ENCODE results near the gene KRTAP2-1. TPM values are rescaled to one million over a fixed set of nuclear protein-coding genes. Genes with fewer than 3 reads are reported as not detected.

The KRTAP2-1 gene
- total RNA-seq, 1 experiment from 2014 or later = not detected

DNA sequence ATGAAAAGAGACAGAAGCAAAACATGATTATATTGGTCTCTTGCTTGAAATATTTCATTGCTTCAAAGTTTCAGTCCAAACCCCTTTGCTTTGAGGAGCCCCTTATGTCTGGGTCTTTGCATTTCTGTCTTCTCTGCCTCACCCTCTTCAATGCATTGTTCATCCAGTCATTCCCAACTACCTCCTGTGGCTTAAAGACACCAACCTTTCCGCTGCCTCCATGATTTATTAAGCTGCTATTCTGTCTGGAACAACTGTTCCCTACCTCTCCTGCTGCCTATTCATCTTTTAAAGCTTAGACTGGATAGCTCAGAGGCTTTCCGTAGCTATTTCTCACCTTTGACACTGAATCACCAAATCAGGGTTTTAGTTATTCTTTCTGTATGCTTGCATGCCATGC is 49.8 kb downstream of the KRTAP2-1 start:
- ChIA-PET POLR2A (no interaction called here), CTCF (no interaction called here)
- no peaks in the 10 kb centered on the region for H3K27me3 ChIP-seq (replicated peaks; ENCODE audit: control insufficient read depth, insufficient read depth, low read length)
- peaks cover 4% of the 10 kb centered on the region; the same call in 1 of the 2 replicates for H3K9me3 ChIP-seq
- intact Hi-C loops (cut with micrococcal nuclease; ENCODE audit: unreplicated experiment) = no loop called here
- peaks cover 33% of the 10 kb centered on the region for H3K4me1 Mint-ChIP-seq (ENCODE audit: low read depth, unreplicated experiment)
- no peaks in the 10 kb centered on the region for H3K36me3 Mint-ChIP-seq (ENCODE audit: insufficient read depth, unreplicated experiment)
- no peak overlapping the region for H3K4me3 Mint-ChIP-seq (ENCODE audit: unreplicated experiment)
- TF ChIP-seq, protein P1, sequence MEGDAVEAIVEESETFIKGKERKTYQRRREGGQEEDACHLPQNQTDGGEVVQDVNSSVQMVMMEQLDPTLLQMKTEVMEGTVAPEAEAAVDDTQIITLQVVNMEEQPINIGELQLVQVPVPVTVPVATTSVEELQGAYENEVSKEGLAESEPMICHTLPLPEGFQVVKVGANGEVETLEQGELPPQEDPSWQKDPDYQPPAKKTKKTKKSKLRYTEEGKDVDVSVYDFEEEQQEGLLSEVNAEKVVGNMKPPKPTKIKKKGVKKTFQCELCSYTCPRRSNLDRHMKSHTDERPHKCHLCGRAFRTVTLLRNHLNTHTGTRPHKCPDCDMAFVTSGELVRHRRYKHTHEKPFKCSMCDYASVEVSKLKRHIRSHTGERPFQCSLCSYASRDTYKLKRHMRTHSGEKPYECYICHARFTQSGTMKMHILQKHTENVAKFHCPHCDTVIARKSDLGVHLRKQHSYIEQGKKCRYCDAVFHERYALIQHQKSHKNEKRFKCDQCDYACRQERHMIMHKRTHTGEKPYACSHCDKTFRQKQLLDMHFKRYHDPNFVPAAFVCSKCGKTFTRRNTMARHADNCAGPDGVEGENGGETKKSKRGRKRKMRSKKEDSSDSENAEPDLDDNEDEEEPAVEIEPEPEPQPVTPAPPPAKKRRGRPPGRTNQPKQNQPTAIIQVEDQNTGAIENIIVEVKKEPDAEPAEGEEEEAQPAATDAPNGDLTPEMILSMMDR (IDR thresholded peaks at IDR 0.05; ENCODE audit: insufficient read depth in 1 of 2, low read depth in 1 of 2, low read length in 1 of 2, severe bottlenecking in 1 of 2, unreplicated experiment in 1 of 2) = no peak
- peaks cover 11% of the 10 kb centered on the region for H3K9me3 Mint-ChIP-seq (ENCODE audit: unreplicated experiment)
- no peaks in the 10 kb centered on the region for H3K36me3 ChIP-seq (ENCODE audit: control insufficient read depth, insufficient read depth, low read length)
- no peaks in the 10 kb centered on the region for H3K27me3 Mint-ChIP-seq (ENCODE audit: insufficient read depth, unreplicated experiment)
- H3K4me3 ChIP-seq (ENCODE audit: low read depth, low read length) = no peak overlapping the region
- H3K27ac Mint-ChIP-seq (ENCODE audit: unreplicated experiment) = no peak overlapping the region
- peaks cover 5% of the 10 kb centered on the region; the same call in 1 of the 2 replicates for H3K4me1 ChIP-seq
- DNase-seq = no peak
- BruUV-seq (replicated peaks) = no TSS peak

DNA sequence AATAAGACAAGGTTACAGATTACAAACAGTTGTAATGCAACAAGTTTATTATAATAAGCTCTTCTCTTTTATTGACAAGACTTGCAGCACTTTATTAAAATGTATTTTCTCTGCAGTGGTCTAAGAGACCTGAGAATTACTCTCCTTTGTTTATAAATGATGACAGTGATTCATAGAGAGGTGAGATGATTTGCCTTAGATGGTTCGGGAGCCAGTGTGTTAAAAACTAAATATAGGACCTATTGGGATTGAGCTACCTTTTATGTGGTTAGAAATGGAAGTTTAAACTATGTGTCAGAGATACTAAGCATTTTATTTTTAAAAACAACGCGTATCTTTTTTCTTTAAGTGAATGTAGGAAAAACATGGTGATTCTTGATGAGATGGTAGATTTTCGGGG is 50.3 kb downstream of the KRTAP2-1 start:
- no peak overlapping the region for H3K4me3 Mint-ChIP-seq (ENCODE audit: unreplicated experiment)
- CTCF ChIA-PET = no interaction called here
- intact Hi-C loops (cut with micrococcal nuclease; ENCODE audit: unreplicated experiment) = no loop called here

More for the DNA sequence above, 50.3 kb downstream of the KRTAP2-1 start:
- Histone ChIP-seq H3K9me3 (peaks cover 4% of the 10 kb centered on the region; the same call in 1 of the 2 replicates), H3K27me3 (replicated peaks; ENCODE audit: control insufficient read depth, insufficient read depth, low read length) (no peaks in the 10 kb centered on the region), H3K4me1 (peaks cover 6% of the 10 kb centered on the region; the same call in 1 of the 2 replicates), H3K36me3 (ENCODE audit: control insufficient read depth, insufficient read depth, low read length) (no peaks in the 10 kb centered on the region), H3K4me3 (ENCODE audit: low read depth, low read length) (no peak overlapping the region)
- no TSS peak for BruUV-seq (replicated peaks)
- POLR2A ChIA-PET = no interaction called here
- H3K27ac Mint-ChIP-seq (ENCODE audit: unreplicated experiment) = no peak overlapping the region
- H3K4me1 Mint-ChIP-seq (ENCODE audit: low read depth, unreplicated experiment) = peaks cover 33% of the 10 kb centered on the region
- no peaks in the 10 kb centered on the region for H3K36me3 Mint-ChIP-seq (ENCODE audit: insufficient read depth, unreplicated experiment)
- TF ChIP-seq, protein P1 (IDR thresholded peaks at IDR 0.05; ENCODE audit: insufficient read depth in 1 of 2, low read depth in 1 of 2, low read length in 1 of 2, severe bottlenecking in 1 of 2, unreplicated experiment in 1 of 2) = no peak
- H3K9me3 Mint-ChIP-seq (ENCODE audit: unreplicated experiment) = peaks cover 11% of the 10 kb centered on the region
- no peak for DNase-seq
- H3K27me3 Mint-ChIP-seq (ENCODE audit: insufficient read depth, unreplicated experiment) = no peaks in the 10 kb centered on the region

Other genes starting within 250 kb of the KRTAP2-1 start
- not detected in 2 replicates for gene KRT28, start 247.4 kb downstream of the KRTAP2-1 start, total RNA-seq (2022)
- 48.3 and 48.6 TPM in 2 replicates for gene KRT10, start 224.7 kb downstream of the KRTAP2-1 start, total RNA-seq (2022)
- gene KRT12, start 180.1 kb downstream of the KRTAP2-1 start, total RNA-seq (2022) = not detected in 2 replicates
- gene KRT20, start 162.1 kb downstream of the KRTAP2-1 start, total RNA-seq (2022) = 0.53 and 1.0 TPM in 2 replicates
- gene KRT23, start 109.7 kb downstream of the KRTAP2-1 start, total RNA-seq (2022) = 43.6 and 47.1 TPM in 2 replicates
- not detected in 2 replicates for gene KRT39, start 80.4 kb downstream of the KRTAP2-1 start, total RNA-seq (2022)
- gene KRT40, start 63.0 kb downstream of the KRTAP2-1 start, total RNA-seq (2022) = not detected in 2 replicates
- not detected in 2 replicates for gene KRTAP3-3, start 53.2 kb downstream of the KRTAP2-1 start, total RNA-seq (2022)
- gene KRTAP3-2, start 47.4 kb downstream of the KRTAP2-1 start, total RNA-seq (2022) = not detected in 2 replicates
- 7.4 and 7.9 TPM in 2 replicates for gene KRTAP3-1, start 38.2 kb downstream of the KRTAP2-1 start, total RNA-seq (2022)
- not detected in 2 replicates for gene KRTAP1-5, start 20.1 kb downstream of the KRTAP2-1 start, total RNA-seq (2022)
- not detected in 2 replicates for gene KRTAP1-4, start 17.1 kb downstream of the KRTAP2-1 start, total RNA-seq (2022)
- gene KRTAP1-3, start 12.4 kb downstream of the KRTAP2-1 start, total RNA-seq (2022) = not detected in 2 replicates
- not detected in 2 replicates for gene KRTAP1-1, start 5.9 kb downstream of the KRTAP2-1 start, total RNA-seq (2022)
- not detected in 2 replicates for gene KRTAP2-2, start 7.9 kb upstream of the KRTAP2-1 start, total RNA-seq (2022)
- gene KRTAP2-3, start 12.8 kb upstream of the KRTAP2-1 start, total RNA-seq (2022) = 3.7 and 4.9 TPM in 2 replicates
- not detected in 2 replicates for gene KRTAP2-4, start 18.6 kb upstream of the KRTAP2-1 start, total RNA-seq (2022)
- gene KRTAP4-7, start 36.8 kb upstream of the KRTAP2-1 start, total RNA-seq (2022) = not detected in 2 replicates
- not detected in 2 replicates for gene KRTAP4-8, start 50.8 kb upstream of the KRTAP2-1 start, total RNA-seq (2022)
- gene KRTAP4-16, start 54.9 kb upstream of the KRTAP2-1 start, total RNA-seq (2022) = not detected in 2 replicates
- not detected in 2 replicates for gene KRTAP4-9, start 58.1 kb upstream of the KRTAP2-1 start, total RNA-seq (2022)
- not detected in 2 replicates for gene KRTAP4-11, start 71.1 kb upstream of the KRTAP2-1 start, total RNA-seq (2022)
- gene KRTAP4-12, start 76.9 kb upstream of the KRTAP2-1 start, total RNA-seq (2022) = not detected in 2 replicates
- gene KRTAP4-6, start 93.2 kb upstream of the KRTAP2-1 start, total RNA-seq (2022) = not detected in 2 replicates
- gene KRTAP4-5, start 102.5 kb upstream of the KRTAP2-1 start, total RNA-seq (2022) = not detected in 2 replicates
- gene KRTAP4-4, start 113.4 kb upstream of the KRTAP2-1 start, total RNA-seq (2022) = not detected in 2 replicates
- not detected in 2 replicates for gene KRTAP4-3, start 120.9 kb upstream of the KRTAP2-1 start, total RNA-seq (2022)
- gene KRTAP4-2, start 130.9 kb upstream of the KRTAP2-1 start, total RNA-seq (2022) = not detected in 2 replicates
- 0.49 TPM in 1 of 2 replicates, not detected in the other for gene KRTAP4-1, start 137.6 kb upstream of the KRTAP2-1 start, total RNA-seq (2022)
- not detected in 2 replicates for gene KRTAP9-1, start 142.6 kb upstream of the KRTAP2-1 start, total RNA-seq (2022)
- gene KRTAP9-2, start 179.3 kb upstream of the KRTAP2-1 start, total RNA-seq (2022) = not detected in 2 replicates
- not detected in 2 replicates for gene KRTAP9-3, start 185.1 kb upstream of the KRTAP2-1 start, total RNA-seq (2022)
- not detected in 2 replicates for gene KRTAP9-8, start 190.7 kb upstream of the KRTAP2-1 start, total RNA-seq (2022)
- gene KRTAP9-4, start 202.4 kb upstream of the KRTAP2-1 start, total RNA-seq (2022) = not detected in 2 replicates
- not detected in 2 replicates for gene KRTAP9-9, start 208.1 kb upstream of the KRTAP2-1 start, total RNA-seq (2022)
- not detected in 2 replicates for gene KRTAP9-6, start 218.1 kb upstream of the KRTAP2-1 start, total RNA-seq (2022)
- not detected in 2 replicates for gene KRTAP9-7, start 228.4 kb upstream of the KRTAP2-1 start, total RNA-seq (2022)